GM12872 (cell line): ENCODE data around the gene DHPS.

Experiments
- TF ChIP-seq, protein P1 (sequence below): IDR thresholded peaks from 3 replicates; pipeline ENCODE4 v1.5.1; 2011; ENCODE audit warnings: low read depth, mild to moderate bottlenecking, low read length, moderate library complexity; ENCODE audit not compliant: insufficient read depth

Gene DHPS

GRCh38 chr19:12656899-12657571 is 24.6 kb downstream of the DHPS start:
- TF ChIP-seq, protein P1, sequence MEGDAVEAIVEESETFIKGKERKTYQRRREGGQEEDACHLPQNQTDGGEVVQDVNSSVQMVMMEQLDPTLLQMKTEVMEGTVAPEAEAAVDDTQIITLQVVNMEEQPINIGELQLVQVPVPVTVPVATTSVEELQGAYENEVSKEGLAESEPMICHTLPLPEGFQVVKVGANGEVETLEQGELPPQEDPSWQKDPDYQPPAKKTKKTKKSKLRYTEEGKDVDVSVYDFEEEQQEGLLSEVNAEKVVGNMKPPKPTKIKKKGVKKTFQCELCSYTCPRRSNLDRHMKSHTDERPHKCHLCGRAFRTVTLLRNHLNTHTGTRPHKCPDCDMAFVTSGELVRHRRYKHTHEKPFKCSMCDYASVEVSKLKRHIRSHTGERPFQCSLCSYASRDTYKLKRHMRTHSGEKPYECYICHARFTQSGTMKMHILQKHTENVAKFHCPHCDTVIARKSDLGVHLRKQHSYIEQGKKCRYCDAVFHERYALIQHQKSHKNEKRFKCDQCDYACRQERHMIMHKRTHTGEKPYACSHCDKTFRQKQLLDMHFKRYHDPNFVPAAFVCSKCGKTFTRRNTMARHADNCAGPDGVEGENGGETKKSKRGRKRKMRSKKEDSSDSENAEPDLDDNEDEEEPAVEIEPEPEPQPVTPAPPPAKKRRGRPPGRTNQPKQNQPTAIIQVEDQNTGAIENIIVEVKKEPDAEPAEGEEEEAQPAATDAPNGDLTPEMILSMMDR: no peak

DNA sequence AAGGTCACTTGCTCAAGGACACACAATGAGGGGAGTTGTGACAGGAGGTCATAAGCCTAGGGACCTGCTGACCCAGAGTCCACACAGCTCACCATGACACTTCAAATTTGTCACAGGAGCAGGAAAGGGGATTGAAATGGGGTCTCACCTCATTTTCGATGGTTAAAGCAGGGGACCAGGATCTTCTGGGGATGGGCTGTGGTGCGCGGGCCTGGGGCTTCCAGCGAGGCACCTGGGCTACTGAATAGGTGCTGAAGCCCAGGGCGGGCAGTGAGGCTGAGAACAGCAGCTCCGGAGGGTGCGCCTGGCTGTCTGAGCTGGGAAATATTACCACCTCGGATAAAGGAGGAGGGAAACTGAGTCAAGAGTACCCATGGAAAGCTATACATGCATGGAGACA is 26.1 kb downstream of the DHPS start:
- TF ChIP-seq, protein P1: no peak

DNA sequence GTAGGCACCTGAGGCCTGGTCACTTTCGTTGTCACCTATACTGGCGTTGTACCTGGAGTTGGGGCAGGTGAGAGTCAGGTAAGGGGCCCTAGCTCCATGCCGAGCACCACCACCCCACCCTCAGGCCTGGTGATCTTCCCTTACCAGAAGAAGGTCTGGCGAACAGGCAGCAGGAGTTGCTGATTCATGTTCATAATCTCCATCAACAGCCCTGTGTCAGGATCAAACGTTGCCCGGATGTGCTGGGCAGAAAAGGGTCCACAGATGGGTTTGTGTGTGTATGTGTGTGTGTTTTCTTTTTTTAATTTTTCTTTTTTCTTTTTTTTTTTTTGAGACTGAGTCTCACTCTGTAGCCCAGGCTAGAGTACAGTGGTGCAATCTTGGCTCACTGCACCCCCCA is 29.5 kb downstream of the DHPS start:
- TF ChIP-seq, protein P1: no peak

DNA sequence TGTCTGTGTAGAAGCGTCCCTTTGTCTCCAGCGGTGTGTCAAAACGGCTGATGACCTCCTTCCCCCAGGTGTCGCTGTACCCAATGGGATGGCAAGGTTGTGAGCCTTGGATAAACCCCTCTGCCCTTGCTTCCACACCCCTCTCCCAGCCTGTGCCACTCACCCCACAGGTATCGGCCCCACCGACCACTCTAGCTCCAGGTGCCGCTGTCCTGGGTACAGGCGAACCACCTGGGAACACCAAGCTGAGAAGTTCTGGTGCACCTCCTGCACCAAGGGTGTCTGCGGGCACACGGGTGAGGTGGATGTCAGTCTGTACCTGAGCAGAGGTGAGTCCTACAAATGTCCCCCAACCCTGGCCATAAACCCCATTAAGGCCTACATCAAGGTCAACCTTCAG is 31.7 kb downstream of the DHPS start:
- TF ChIP-seq, protein P1: no peak

DNA sequence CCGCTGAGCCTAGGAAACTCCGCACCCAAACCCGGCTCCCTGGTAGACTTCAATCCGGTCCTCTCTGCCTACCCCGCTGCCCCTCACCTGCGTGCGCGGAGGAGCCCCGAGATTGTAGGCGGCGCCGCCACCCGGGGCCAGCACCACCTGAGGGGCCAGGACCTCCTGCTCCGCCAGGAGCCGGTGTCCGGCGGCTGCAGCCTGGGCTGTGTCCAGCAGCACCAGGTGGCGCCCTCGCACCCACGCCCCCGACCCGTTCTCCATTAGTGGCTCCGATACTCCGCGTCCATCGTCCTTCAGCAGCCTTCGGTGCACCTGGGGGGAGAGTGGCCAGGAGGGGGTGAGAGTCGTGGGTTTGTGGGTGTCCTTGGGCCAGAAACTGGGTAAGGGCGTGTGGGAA is 33.6 kb downstream of the DHPS start:
- TF ChIP-seq, protein P1: no peak

DNA sequence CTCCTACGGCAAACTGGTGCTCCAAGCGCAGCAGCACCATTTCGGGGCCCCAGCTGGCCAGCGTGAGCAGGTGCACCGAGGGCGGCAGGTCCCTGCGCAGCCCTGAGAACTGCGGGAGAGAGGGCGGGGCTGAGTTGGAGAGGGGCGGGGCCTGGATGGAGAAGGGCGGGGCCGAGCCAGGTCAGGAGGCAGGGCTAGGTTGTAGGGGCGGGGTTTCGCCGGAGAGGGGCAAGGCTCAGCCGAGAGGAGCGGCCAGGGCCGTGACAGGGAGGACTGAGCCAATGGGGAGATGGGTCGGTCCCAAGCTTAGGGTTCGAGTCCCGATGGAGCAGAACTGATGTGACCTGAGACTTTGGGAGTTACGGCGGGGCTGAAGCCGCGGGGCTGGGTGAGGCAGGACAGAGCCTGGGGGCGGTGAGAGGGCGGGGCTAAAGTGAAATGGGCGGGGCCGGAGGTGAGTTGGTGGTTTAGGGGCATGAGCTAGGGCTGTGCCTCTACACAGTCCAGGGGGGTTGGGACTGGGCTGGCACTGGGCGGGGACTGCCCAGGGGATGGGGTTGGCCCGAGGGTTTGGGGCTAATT is 34.1 kb downstream of the DHPS start:
- TF ChIP-seq, protein P1: no peak

DNA sequence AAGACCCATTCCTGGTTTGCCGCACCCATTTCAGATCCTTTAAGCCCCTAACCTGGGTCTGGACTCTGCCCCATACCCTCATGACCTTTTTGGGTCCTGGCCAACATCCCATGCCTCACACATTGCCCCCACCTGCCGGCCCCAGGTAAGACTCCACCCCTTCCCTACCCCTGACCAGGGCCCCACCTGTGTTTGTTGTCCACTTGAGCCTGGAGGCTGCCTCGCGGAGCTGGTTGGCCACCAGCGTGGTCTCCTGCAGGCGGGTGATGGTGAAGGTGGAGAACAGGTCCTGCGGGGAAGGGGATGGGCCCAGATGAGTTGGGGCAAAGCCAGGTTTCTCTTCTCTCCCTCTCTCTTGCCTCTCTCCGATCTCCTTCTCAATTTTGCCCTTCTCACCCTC is 34.6 kb downstream of the DHPS start:
- TF ChIP-seq, protein P1: no peak
